ENCODE measurements around the gene WNT5A.

The WNT5A gene

DNA sequence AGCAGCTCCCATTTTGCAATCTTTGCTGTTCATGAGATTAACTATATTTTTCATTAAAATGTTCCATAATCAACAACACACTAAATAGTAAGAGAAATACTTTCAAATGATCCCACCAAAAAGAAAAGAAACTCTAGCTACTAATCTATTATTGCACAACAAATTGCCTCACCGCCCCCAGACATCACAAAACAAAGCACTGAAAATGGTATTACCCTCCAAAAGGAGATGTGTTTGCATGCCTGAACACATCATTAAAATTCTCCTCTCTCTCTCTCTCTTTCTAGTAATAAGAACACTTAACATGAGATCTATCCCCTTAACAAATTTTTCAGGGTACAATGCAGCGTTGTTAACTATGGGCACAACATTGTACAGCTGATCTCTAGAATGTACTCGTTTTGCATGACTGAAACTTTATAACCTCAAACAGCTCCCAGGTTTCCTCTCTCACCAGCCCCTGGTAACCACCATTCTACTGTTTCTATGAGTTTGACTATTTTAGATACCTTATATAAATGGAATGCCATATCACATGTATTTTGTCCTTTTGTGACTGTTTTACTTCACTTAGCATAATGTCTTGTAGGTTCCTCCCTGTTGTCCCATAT is 33.1 kb downstream of the WNT5A start:
- no peak for DNase-seq
- Histone ChIP-seq H3K4me1 (no peaks in the 10 kb centered on the region), H3K4me3 (no peak overlapping the region), H3K36me3 (no peaks in the 10 kb centered on the region), H3K27me3 (no peaks in the 10 kb centered on the region), H3K9me3 (no peaks in the 10 kb centered on the region), H3K27ac (no peak overlapping the region)
- intact Hi-C loops (cut with DNase I; ENCODE audit: low total_unique reads) = no loop called here
- TF ChIP-seq, protein P1, sequence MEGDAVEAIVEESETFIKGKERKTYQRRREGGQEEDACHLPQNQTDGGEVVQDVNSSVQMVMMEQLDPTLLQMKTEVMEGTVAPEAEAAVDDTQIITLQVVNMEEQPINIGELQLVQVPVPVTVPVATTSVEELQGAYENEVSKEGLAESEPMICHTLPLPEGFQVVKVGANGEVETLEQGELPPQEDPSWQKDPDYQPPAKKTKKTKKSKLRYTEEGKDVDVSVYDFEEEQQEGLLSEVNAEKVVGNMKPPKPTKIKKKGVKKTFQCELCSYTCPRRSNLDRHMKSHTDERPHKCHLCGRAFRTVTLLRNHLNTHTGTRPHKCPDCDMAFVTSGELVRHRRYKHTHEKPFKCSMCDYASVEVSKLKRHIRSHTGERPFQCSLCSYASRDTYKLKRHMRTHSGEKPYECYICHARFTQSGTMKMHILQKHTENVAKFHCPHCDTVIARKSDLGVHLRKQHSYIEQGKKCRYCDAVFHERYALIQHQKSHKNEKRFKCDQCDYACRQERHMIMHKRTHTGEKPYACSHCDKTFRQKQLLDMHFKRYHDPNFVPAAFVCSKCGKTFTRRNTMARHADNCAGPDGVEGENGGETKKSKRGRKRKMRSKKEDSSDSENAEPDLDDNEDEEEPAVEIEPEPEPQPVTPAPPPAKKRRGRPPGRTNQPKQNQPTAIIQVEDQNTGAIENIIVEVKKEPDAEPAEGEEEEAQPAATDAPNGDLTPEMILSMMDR (IDR thresholded peaks at IDR 0.05) = no peak

- intact Hi-C loops (cut with DNase I; ENCODE audit: low total_unique reads) = no loop called here
- Histone ChIP-seq H3K27ac (no peak overlapping the region), H3K4me3 (no peak overlapping the region), H3K27me3 (no peaks in the 10 kb centered on the region), H3K36me3 (no peaks in the 10 kb centered on the region), H3K4me1 (no peaks in the 10 kb centered on the region), H3K9me3 (no peaks in the 10 kb centered on the region)
- TF ChIP-seq, protein P1 (IDR thresholded peaks at IDR 0.05) = no peak
- DNase-seq = no peak
Measured at GRCh38 chr3:55452886-55453285, 34.2 kb downstream of the WNT5A start.

GRCh38 chr3:55449527-55449926 is 37.6 kb downstream of the WNT5A start:
- H3K4me1 ChIP-seq = no peaks in the 10 kb centered on the region
- DNase-seq = no peak
- intact Hi-C loops (cut with DNase I; ENCODE audit: low total_unique reads) = no loop called here
- H3K36me3 ChIP-seq = no peaks in the 10 kb centered on the region
- no peaks in the 10 kb centered on the region for H3K9me3 ChIP-seq
- H3K4me3 ChIP-seq = no peak overlapping the region
- H3K27ac ChIP-seq = no peak overlapping the region
- TF ChIP-seq, protein P1 (IDR thresholded peaks at IDR 0.05) = no peak
- H3K27me3 ChIP-seq = peaks cover 0 to 8% of the 10 kb centered on the region in 2 donors

DNA sequence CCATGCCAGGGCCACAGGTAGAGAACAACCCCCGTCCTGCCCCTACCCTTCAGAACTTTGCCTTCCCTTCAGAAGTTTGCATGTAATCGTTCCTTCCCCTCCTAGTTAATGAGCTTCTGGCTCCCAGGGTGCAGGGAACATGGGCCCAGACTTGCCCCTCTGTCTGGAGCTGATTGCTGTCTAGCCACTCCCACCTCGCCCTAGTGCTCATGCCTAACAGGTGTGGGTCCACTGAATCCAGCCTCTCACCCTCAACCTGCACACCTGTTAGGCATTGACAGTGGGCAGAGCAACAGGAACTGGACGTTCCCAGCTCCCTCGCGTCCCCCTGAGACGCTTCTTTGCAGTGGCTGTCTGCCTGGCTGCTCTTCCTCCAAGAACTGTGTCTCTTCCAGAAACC is 40.3 kb downstream of the WNT5A start:
- TF ChIP-seq, protein P1 (IDR thresholded peaks at IDR 0.05) = no peak
- Histone ChIP-seq H3K4me3 (no peak overlapping the region), H3K4me1 (no peaks in the 10 kb centered on the region), H3K27me3 (peaks cover 0 to 8% of the 10 kb centered on the region in 2 donors), H3K36me3 (no peaks in the 10 kb centered on the region), H3K9me3 (no peaks in the 10 kb centered on the region), H3K27ac (no peak overlapping the region)
- no peak for DNase-seq
- intact Hi-C loops (cut with DNase I; ENCODE audit: low total_unique reads) = no loop called here

DNA sequence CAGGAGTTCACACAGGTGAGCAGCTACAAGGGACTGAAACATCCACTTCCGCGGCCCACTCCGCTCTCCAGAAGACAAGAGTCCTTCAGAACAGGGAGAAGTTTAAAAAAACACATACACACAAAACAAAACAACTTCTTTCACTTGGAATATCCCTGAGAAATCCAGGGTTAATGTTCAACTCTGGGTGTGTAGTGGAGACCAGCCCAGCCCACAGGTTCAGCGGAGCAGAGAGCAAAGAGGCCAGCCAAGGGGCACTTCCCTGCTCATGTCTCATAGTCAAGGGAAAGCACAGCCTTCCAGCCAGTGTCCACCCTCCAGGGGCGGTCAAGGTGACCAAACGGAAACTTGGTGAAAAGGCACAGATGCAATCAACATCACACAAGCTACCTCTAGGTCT is 41.6 kb downstream of the WNT5A start:
- Histone ChIP-seq H3K27me3 (peaks cover 0 to 8% of the 10 kb centered on the region in 2 donors), H3K27ac (no peak overlapping the region), H3K4me1 (no peaks in the 10 kb centered on the region), H3K9me3 (no peaks in the 10 kb centered on the region), H3K4me3 (no peak overlapping the region), H3K36me3 (no peaks in the 10 kb centered on the region)
- TF ChIP-seq, protein P1 (IDR thresholded peaks at IDR 0.05) = no peak
- no peak for DNase-seq
- intact Hi-C loops (cut with DNase I; ENCODE audit: low total_unique reads) = no loop called here

DNA sequence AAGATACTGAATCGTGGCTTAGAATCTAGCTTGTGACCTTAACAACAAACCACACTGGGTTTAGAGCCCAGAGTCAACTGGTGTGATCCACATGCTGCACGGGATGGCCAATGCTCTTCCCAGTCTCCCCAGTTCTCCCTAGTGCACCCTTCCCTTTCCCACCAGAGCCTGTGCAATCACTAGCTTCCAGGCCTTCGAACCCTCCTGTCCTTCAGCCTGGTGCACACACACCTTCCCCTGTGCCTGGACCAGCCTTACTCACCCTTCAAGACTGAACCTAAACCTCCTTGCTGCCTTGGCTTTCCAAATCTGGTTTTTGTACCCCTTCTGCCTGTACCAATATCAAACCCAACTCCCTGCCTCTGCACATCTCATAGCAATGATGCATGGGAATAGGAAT is 43.8 kb downstream of the WNT5A start:
- H3K9me3 ChIP-seq = no peaks in the 10 kb centered on the region
- TF ChIP-seq, protein P1 (IDR thresholded peaks at IDR 0.05) = no peak
- no peak for DNase-seq
- H3K27me3 ChIP-seq = peaks cover 0 to 8% of the 10 kb centered on the region in 2 donors
- no peak overlapping the region for H3K4me3 ChIP-seq
- intact Hi-C loops (cut with DNase I; ENCODE audit: low total_unique reads) = no loop called here
- H3K27ac ChIP-seq = no peak overlapping the region
- H3K4me1 ChIP-seq = no peaks in the 10 kb centered on the region
- H3K36me3 ChIP-seq = no peaks in the 10 kb centered on the region

Measured in tibial artery (tissue), 4 donors.